GM18951 (cell line): ENCODE data around the gene ZMYND11.
"Not testable (repeated sequence)": the region's sequence is repeated elsewhere in the genome, so short reads cannot be mapped to it uniquely, and the experiment has no call there.

ENCODE experiments used
- POLR2A ChIP-seq: IDR thresholded peaks from 4 replicates; pipeline ENCODE4 v1.6.1; 2011; ENCODE audit warnings: mild to moderate bottlenecking; ENCODE audit not compliant: insufficient read length, insufficient read depth; ENCODE audit errors: extremely low read depth
- in situ Hi-C: fragments of 300-500 bp; cut with MboI; formaldehyde crosslinking; loops from one replicate; pipeline ENCODE4 v1.12.0; 2022; ENCODE audit warnings: low sequenced_read_pairs, mixed read lengths, inconsistent platforms; ENCODE audit not compliant: unreplicated experiment

Gene ZMYND11

GRCh38 chr10:137606-138005 is 2.4 kb downstream of the ZMYND11 start:
- in situ Hi-C loops, result no loop called here

DNA sequence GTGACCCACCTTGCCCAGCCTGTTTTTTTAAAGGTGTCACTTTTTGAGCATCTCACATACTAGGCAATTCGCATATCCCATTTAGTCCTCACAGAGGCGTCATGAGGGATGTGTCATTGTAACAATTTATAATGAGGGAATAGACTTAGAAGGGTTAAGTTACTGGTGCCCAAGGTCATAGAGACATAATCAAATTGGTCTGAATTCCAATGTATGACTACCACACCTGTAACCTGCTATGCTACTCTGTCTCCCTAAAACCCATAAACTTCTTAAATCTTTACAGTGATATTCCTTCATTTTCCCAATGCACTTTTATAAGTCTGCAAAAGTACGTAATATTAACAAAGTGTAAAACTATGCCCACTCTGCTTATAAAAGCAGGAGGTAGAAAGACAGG is 7.1 kb downstream of the ZMYND11 start:
- TF ChIP-seq POLR2A, result no peak
- in situ Hi-C loops, result no loop called here

More at GRCh38 chr10:137606-138005, 2.4 kb downstream of the ZMYND11 start:
- no peak for TF ChIP-seq POLR2A

GRCh38 chr10:152915-153314 is 17.7 kb downstream of the ZMYND11 start:
- in situ Hi-C loops, result no loop called here

DNA sequence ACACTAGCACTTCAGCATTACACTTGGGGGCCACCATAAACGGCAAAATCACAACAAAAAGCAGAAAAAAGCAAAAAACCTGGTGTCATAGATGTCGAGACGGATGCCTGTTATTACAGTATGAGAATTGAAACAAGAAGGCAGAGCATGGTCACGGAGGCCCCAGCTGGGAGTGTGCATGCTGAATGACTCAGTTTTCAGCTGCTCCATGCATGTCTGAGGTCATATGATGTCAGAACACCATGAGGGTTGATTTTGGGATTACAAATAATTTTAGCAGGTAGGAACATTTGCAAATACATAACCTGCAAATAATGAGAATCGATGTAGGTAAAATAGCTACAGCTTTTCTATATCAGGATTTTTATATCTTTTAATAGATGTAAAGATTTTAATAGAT is 19.1 kb downstream of the ZMYND11 start:
- TF ChIP-seq POLR2A, result no peak
- in situ Hi-C loops, result no loop called here

More at GRCh38 chr10:152915-153314, 17.7 kb downstream of the ZMYND11 start:
- TF ChIP-seq POLR2A, result no peak

DNA sequence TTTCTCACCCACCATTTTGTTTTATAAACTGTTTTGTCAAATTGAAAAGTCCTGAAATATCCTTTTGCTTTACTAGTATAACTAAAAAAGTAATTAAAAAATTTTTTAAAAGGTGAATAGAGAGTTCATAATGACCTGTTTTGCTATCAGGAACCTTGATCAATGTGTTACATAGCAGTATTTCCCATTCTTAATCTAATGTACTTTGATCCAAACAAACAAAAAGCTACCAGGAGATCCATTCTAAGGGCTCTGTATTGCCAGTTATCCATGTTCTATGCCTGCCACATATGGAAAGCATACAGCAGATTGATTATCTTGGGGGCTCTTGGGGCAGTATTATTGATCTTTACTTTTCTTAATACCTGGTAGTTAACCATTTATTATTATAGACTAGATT is 32.1 kb downstream of the ZMYND11 start:
- TF ChIP-seq POLR2A, result no peak
- in situ Hi-C loops, result no loop called here

DNA sequence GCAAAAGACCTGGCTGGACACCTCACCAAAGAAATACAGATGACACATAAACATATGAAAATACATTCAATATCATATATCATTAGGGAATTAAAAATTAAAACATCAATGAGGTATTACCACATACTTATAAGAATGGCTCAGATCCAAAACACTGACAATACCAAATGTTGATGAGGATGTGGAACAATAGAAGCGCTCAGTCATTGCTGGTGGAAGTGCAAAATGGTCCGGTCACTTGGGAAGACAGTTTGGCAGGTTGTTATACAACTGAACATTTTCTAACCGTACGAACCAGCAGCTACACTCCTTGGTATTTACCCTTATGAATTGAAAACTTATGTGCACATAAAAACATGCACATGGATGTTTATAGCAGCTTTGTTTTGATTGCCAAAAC is 38.5 kb downstream of the ZMYND11 start:
- TF ChIP-seq POLR2A, result no peak
- in situ Hi-C loops, result no loop called here

GRCh38 chr10:176677-177076 is 41.4 kb downstream of the ZMYND11 start:
- in situ Hi-C loops, result no loop called here
- TF ChIP-seq POLR2A, result no peak

GRCh38 chr10:178208-178607 is 43.0 kb downstream of the ZMYND11 start:
- TF ChIP-seq POLR2A, result no peak
- in situ Hi-C loops, result no loop called here

- in situ Hi-C loops, result no loop called here
- TF ChIP-seq POLR2A, result no peak
These were observed 43.5 kb downstream of the ZMYND11 start for GRCh38 chr10:178723-179122.

- TF ChIP-seq POLR2A, result no peak
- in situ Hi-C loops, result no loop called here
These were observed 47.4 kb downstream of the ZMYND11 start for GRCh38 chr10:182441-183201.

- no peak for TF ChIP-seq POLR2A
- in situ Hi-C loops, result no loop called here
These were observed 48.9 kb downstream of the ZMYND11 start for GRCh38 chr10:184174-184573.

- in situ Hi-C loops, result no loop called here
- TF ChIP-seq POLR2A, result no peak
These were observed 49.7 kb downstream of the ZMYND11 start for GRCh38 chr10:184911-185310.

- in situ Hi-C loops, result not testable (repeated sequence)
These were observed 50.3 kb downstream of the ZMYND11 start for GRCh38 chr10:185571-185970.

GRCh38 chr10:186911-187310 is 51.7 kb downstream of the ZMYND11 start:
- in situ Hi-C loops, result no loop called here
- TF ChIP-seq POLR2A, result no peak

GRCh38 chr10:188546-188945 is 53.3 kb downstream of the ZMYND11 start:
- no peak for TF ChIP-seq POLR2A
- in situ Hi-C loops, result no loop called here
